DND-41 (cell line): ENCODE measurements around the gene SPDEF.

ENCODE experiments used
- ATAC-seq: fragments of 200-7000 bp; cut with Tn5 transposase; 3 replicates; pipeline ENCODE4 v1.9.1; 2021; ENCODE audit warnings: low read depth; ENCODE audit not compliant: insufficient read depth
- DNase-seq: peaks from one replicate; pipeline ENCODE4 v3.0.0-alpha.2; 2020
- H2AFZ ChIP-seq: 2 replicates; pipeline ENCODE4 v1.6.0; 2012; ENCODE audit warnings: low read depth, low read length
- H3K27ac ChIP-seq: 2 replicates; pipeline ENCODE4 v1.5.1; 2012; ENCODE audit warnings: low read length, inconsistent platforms
- H3K27me3 ChIP-seq: fragments of 200-600 bp; sonication (generic); 2 replicates; pipeline ENCODE4 v1.6.0; 2012; ENCODE audit warnings: low read length, mild to moderate bottlenecking, inconsistent platforms; ENCODE audit not compliant: insufficient read depth, poor library complexity
- H3K36me3 ChIP-seq: 2 replicates; pipeline ENCODE4 v1.5.1; 2012; ENCODE audit warnings: low read length, inconsistent platforms; ENCODE audit not compliant: insufficient read depth
- H3K4me1 ChIP-seq: 2 replicates; pipeline ENCODE4 v1.5.1; 2012; ENCODE audit warnings: mild to moderate bottlenecking, low read length; ENCODE audit not compliant: insufficient read depth
- H3K4me2 ChIP-seq: 2 replicates; pipeline ENCODE4 v1.6.0; 2012; ENCODE audit warnings: mild to moderate bottlenecking, moderate library complexity, low read length, inconsistent platforms; ENCODE audit not compliant: insufficient read depth
- H3K4me3 ChIP-seq, 2 experiments: fragments of 200-600 bp in 1 of 2; shearing (Covaris generic) in 1 of 2; 2 replicates each; pipeline ENCODE4 v1.5.1; 2012 to 2016; ENCODE audit warnings: inconsistent platforms in 2 of 2, low read length in 2 of 2, mild to moderate bottlenecking in 2 of 2, low read depth in 1 of 2, moderate library complexity in 1 of 2
- H3K79me2 ChIP-seq: 2 replicates; pipeline ENCODE4 v1.6.0; 2012; ENCODE audit warnings: low read length, inconsistent platforms; ENCODE audit not compliant: insufficient read depth
- H3K9ac ChIP-seq: 2 replicates; pipeline ENCODE4 v1.6.0; 2012; ENCODE audit warnings: low read depth, mild to moderate bottlenecking, inconsistent platforms, low read length, moderate library complexity
- H3K9me3 ChIP-seq: 2 replicates; pipeline ENCODE4 v1.5.1; 2012; ENCODE audit warnings: low read length, moderate library complexity, mild to moderate bottlenecking, inconsistent platforms; ENCODE audit not compliant: insufficient read depth, severe bottlenecking
- H4K20me1 ChIP-seq: 2 replicates; pipeline ENCODE4 v1.6.0; 2012; ENCODE audit warnings: low read length; ENCODE audit not compliant: insufficient read depth
- EZH2 ChIP-seq: IDR thresholded peaks from 3 replicates; pipeline ENCODE4 v1.6.1; 2012; ENCODE audit warnings: borderline replicate concordance, low read depth, mild to moderate bottlenecking, moderate library complexity, low read length, inconsistent platforms; ENCODE audit not compliant: severe bottlenecking
- TF ChIP-seq, protein P1 (sequence below): IDR thresholded peaks from 2 replicates; pipeline ENCODE4 v1.5.1; 2012; ENCODE audit warnings: borderline replicate concordance, low read length, moderate library complexity, mild to moderate bottlenecking; ENCODE audit not compliant: poor library complexity, severe bottlenecking; ENCODE audit errors: extremely low read depth

Gene SPDEF

DNA sequence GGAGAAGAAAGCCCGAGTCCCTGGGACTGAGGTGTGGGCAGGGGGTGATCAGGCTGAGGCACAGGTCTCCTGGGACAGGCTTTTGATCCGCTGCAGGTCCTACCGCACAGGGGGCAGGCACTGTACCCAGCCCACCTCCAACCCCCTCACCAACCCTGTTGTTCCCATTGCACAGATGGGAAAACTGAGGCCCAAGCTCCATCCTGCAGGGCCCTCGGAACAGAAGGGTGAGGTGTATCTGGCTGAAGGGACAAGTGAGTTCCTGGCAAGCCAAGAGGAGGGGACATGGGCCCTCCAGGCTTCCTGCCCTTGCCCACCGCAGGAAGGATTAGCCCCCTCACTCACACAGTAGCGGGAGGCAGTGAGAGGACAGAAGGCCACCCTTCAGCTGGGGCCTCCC, 16.5 kb upstream of the SPDEF start:
- Histone ChIP-seq H3K4me2 (no peak overlapping the region), H3K27me3 (no peaks in the 10 kb centered on the region), H3K9ac (no peak overlapping the region), H3K4me1 (no peaks in the 10 kb centered on the region), H3K27ac (no peak overlapping the region), H3K79me2 (no peaks in the 10 kb centered on the region), H2AFZ (no peak overlapping the region), H3K36me3 (no peaks in the 10 kb centered on the region), H3K9me3 (no peaks in the 10 kb centered on the region), H4K20me1 (peaks cover 3% of the 10 kb centered on the region; the same call in 1 of the 2 replicates), H3K4me3 (no peak overlapping the region)
- TF ChIP-seq EZH2, result no peak
- TF ChIP-seq, protein P1, sequence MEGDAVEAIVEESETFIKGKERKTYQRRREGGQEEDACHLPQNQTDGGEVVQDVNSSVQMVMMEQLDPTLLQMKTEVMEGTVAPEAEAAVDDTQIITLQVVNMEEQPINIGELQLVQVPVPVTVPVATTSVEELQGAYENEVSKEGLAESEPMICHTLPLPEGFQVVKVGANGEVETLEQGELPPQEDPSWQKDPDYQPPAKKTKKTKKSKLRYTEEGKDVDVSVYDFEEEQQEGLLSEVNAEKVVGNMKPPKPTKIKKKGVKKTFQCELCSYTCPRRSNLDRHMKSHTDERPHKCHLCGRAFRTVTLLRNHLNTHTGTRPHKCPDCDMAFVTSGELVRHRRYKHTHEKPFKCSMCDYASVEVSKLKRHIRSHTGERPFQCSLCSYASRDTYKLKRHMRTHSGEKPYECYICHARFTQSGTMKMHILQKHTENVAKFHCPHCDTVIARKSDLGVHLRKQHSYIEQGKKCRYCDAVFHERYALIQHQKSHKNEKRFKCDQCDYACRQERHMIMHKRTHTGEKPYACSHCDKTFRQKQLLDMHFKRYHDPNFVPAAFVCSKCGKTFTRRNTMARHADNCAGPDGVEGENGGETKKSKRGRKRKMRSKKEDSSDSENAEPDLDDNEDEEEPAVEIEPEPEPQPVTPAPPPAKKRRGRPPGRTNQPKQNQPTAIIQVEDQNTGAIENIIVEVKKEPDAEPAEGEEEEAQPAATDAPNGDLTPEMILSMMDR, result no peak
- DNase-seq (no peak), ATAC-seq (no peak)

DNA sequence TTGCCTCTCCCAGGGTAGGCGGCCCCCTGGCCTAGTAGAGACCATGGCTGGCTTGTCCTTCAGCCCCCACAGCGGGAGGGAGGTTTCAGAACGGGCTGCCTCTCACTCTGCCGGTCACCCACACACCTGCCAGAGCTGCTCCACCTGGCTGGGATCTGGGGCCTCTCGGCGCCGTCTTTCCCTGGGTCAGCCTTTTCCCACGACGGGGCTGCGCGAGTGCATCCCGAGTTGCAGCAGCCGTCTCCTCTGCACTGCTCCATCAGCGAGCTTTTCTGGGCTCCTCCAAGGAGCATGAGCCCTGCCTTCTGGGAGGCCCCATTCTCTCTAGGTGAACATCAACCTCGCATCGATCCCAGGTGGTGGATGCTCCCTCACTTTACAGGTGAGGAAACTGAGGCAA, 15.9 kb upstream of the SPDEF start:
- H3K4me1 ChIP-seq, result no peaks in the 10 kb centered on the region
- H3K9ac ChIP-seq, result no peak overlapping the region
- no peak overlapping the region for H2AFZ ChIP-seq
- no peak overlapping the region for H3K4me2 ChIP-seq
- H3K79me2 ChIP-seq, result no peaks in the 10 kb centered on the region
- TF ChIP-seq EZH2, result no peak
- TF ChIP-seq, protein P1, result no peak
- H3K9me3 ChIP-seq, result no peaks in the 10 kb centered on the region
- no peaks in the 10 kb centered on the region for H3K27me3 ChIP-seq
- ATAC-seq, result no peak
- H4K20me1 ChIP-seq, result peaks cover 3% of the 10 kb centered on the region; the same call in 1 of the 2 replicates
- no peaks in the 10 kb centered on the region for H3K36me3 ChIP-seq
- DNase-seq, result no peak
- no peak overlapping the region for H3K27ac ChIP-seq
- H3K4me3 ChIP-seq, result no peak overlapping the region

DNA sequence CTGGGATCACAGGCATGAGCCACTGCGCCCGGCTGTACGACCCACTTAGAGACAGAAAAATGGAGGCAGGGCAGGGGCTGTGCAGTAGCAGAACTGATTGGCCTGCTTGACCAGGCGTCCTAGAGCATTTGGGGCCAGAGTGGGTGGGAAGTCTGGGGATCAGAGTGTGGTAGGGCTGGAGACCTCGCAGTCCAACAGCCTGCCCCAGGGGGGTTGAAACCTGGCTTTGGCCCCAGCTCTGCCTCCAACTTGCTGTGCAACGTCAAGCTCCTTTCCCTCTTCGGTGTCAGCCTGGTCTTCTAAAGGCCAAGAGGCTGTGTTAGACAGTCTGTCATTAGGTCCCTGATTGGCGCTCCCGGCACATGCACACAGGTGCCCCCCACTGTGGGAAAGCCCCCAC, 15.3 kb upstream of the SPDEF start:
- Histone ChIP-seq H3K9me3 (no peaks in the 10 kb centered on the region), H3K4me2 (no peak overlapping the region), H3K9ac (no peak overlapping the region)

More for the DNA sequence above, 15.3 kb upstream of the SPDEF start:
- Histone ChIP-seq H3K36me3 (no peaks in the 10 kb centered on the region), H2AFZ (no peak overlapping the region), H3K27me3 (no peaks in the 10 kb centered on the region), H3K79me2 (no peaks in the 10 kb centered on the region), H3K27ac (no peak overlapping the region), H3K4me1 (no peaks in the 10 kb centered on the region), H4K20me1 (peaks cover 3% of the 10 kb centered on the region; the same call in 1 of the 2 replicates), H3K4me3 (no peak overlapping the region)
- ATAC-seq (no peak), DNase-seq (no peak)
- no peak for TF ChIP-seq EZH2
- TF ChIP-seq, protein P1, result no peak
